H1 (cell line): ENCODE data around the gene ZDHHC3. TPM values are rescaled to one million over a fixed set of nuclear protein-coding genes. Genes with fewer than 3 reads are reported as not detected.

Experiments used
- CTCF ChIA-PET: fragments of 300-600 bp; sonication (Branson Sonifier 250); formaldehyde crosslinking; loops from one replicate; lab custom pipeline; 2021; ENCODE audit not compliant: partially characterized antibody; lab: Charles Lee
- POLR2A ChIA-PET: fragments of 300-600 bp; sonication (Branson Sonifier 250); formaldehyde crosslinking; loops from one replicate; lab custom pipeline; 2021; ENCODE audit warnings: inconsistent platforms; ENCODE audit not compliant: partially characterized antibody; lab: Charles Lee
- DNase-seq, 2 experiments: peaks; one replicate each; pipeline versions ENCODE4 v3.0.0 to v3.0.0-alpha.2; 2010 to 2022; ENCODE audit warnings: low spot score in 2 of 2, low read depth in 1 of 2, mixed read lengths in 1 of 2
- FAIRE-seq: peaks from 2 replicates; lab custom pipeline; 2011; peaks lifted over from hg19 to GRCh38; lab: Jason Lieb, UNC
- H2AFZ ChIP-seq: 2 replicates; pipeline ENCODE4 v1.8.1; 2012; ENCODE audit warnings: low read length, inconsistent platforms
- H2AK5ac ChIP-seq: 2 replicates; pipeline ENCODE4 v1.6.1; 2013; ENCODE audit warnings: low read depth, low read length
- H2BK120ac ChIP-seq: replicated peaks from 2 replicates; pipeline ENCODE3; 2013; ENCODE audit warnings: low read depth, low read length, inconsistent platforms
- H2BK12ac ChIP-seq: 2 replicates; pipeline ENCODE4 v1.6.1; 2013; ENCODE audit warnings: low read depth, low read length
- H2BK15ac ChIP-seq: 2 replicates; pipeline ENCODE4 v1.6.1; 2013; ENCODE audit warnings: low read length
- H2BK20ac ChIP-seq: 2 replicates; pipeline ENCODE4 v1.6.1; 2013; ENCODE audit warnings: low read length
- H2BK5ac ChIP-seq: 2 replicates; pipeline ENCODE4 v1.6.1; 2013; ENCODE audit warnings: low read depth, low read length
- H3K14ac ChIP-seq: 2 replicates; pipeline ENCODE4 v1.6.1; 2013; ENCODE audit warnings: inconsistent platforms; ENCODE audit not compliant: insufficient read length
- H3K18ac ChIP-seq: 2 replicates; pipeline ENCODE4 v1.6.1; 2013; ENCODE audit warnings: low read length; ENCODE audit errors: extremely low read depth
- H3K23ac ChIP-seq: 2 replicates; pipeline ENCODE4 v1.6.1; 2013; ENCODE audit warnings: inconsistent platforms; ENCODE audit not compliant: insufficient read length
- H3K23me2 ChIP-seq: 2 replicates; pipeline ENCODE4 v1.6.1; 2013; ENCODE audit warnings: low read depth, low read length
- H3K27ac ChIP-seq: 2 replicates; pipeline ENCODE4 v1.6.1; 2011; ENCODE audit warnings: low read depth, low read length, inconsistent platforms
- H3K27me3 ChIP-seq, 4 experiments: replicated peaks in 1 of 4; 1 replicate in 1 of 4; 2 replicates in 3 of 4; pipeline versions ENCODE4 v1.6.1 to v1.8.1; 2011 to 2013; ENCODE audit warnings: low read length in 3 of 4, mild to moderate bottlenecking in 3 of 4, inconsistent platforms in 2 of 4, mixed read lengths in 2 of 4, moderate library complexity in 1 of 4; ENCODE audit not compliant: control insufficient read depth in 3 of 4, insufficient read depth in 3 of 4; ENCODE audit errors: extremely low read depth in 1 of 4
- H3K36me3 ChIP-seq, 4 experiments: 2 replicates each; pipeline versions ENCODE4 v1.6.1 to v1.8.1; 2011 to 2013; ENCODE audit warnings: mild to moderate bottlenecking in 4 of 4, low read length in 3 of 4, moderate library complexity in 2 of 4, control low read depth in 1 of 4, inconsistent platforms in 1 of 4; ENCODE audit not compliant: insufficient read depth in 4 of 4, control insufficient read depth in 2 of 4
- H3K4ac ChIP-seq: replicated peaks from 2 replicates; pipeline ENCODE3; 2013; ENCODE audit warnings: low read length, low read depth, mixed read lengths, inconsistent platforms; ENCODE audit not compliant: insufficient read length
- H3K4me1 ChIP-seq, 4 experiments: replicated peaks in 1 of 4; 1 replicate in 1 of 4; 2 replicates in 3 of 4; pipeline versions ENCODE4 v1.6.1 to v1.8.1; 2011 to 2013; ENCODE audit warnings: low read length in 3 of 4, inconsistent platforms in 2 of 4, mixed read lengths in 1 of 4; ENCODE audit not compliant: insufficient read depth in 4 of 4, control insufficient read depth in 3 of 4
- H3K4me2 ChIP-seq, 2 experiments: 2 replicates each; pipeline versions ENCODE4 v1.6.1 to v1.8.1; 2011 to 2013; ENCODE audit warnings: low read depth in 2 of 2, low read length in 2 of 2, control low read depth in 1 of 2, inconsistent platforms in 1 of 2, mild to moderate bottlenecking in 1 of 2; ENCODE audit not compliant: insufficient read depth in 1 of 2
- H3K4me3 ChIP-seq, 4 experiments: fragments of 200-600, 300-600 bp in 1 of 4; sonication (generic), shearing (Covaris generic), sonication (Bioruptor Twin) in 1 of 4; 2 replicates each; pipeline versions ENCODE4 v1.5.1 to v1.8.1; 2011 to 2016; ENCODE audit warnings: low read length in 4 of 4, low read depth in 3 of 4, control low read depth in 2 of 4, inconsistent platforms in 2 of 4, mild to moderate bottlenecking in 2 of 4, mixed read lengths in 1 of 4, moderate library complexity in 1 of 4; ENCODE audit not compliant: insufficient read depth in 2 of 4; ENCODE audit errors: extremely low read depth in 1 of 4
- H3K56ac ChIP-seq: replicated peaks from 2 replicates; pipeline ENCODE3; 2013; ENCODE audit warnings: low read depth, mild to moderate bottlenecking, mixed read lengths, low read length, inconsistent platforms; ENCODE audit not compliant: insufficient read length
- H3K79me1 ChIP-seq: 2 replicates; pipeline ENCODE4 v1.6.1; 2013; ENCODE audit warnings: low read depth, low read length, control low read depth
- H3K79me2 ChIP-seq, 2 experiments: 2 replicates each; pipeline versions ENCODE4 v1.6.1 to v1.8.1; 2012 to 2013; ENCODE audit warnings: low read length in 2 of 2, mild to moderate bottlenecking in 2 of 2, inconsistent platforms in 1 of 2; ENCODE audit not compliant: insufficient read depth in 2 of 2, control insufficient read depth in 1 of 2
- H3K9ac ChIP-seq, 4 experiments: replicated peaks in 1 of 4; 1 replicate in 1 of 4; 2 replicates in 3 of 4; pipeline versions ENCODE4 v1.6.1 to v1.8.1; 2011 to 2013; ENCODE audit warnings: low read depth in 3 of 4, low read length in 3 of 4, control low read depth in 2 of 4, mild to moderate bottlenecking in 2 of 4, moderate library complexity in 2 of 4, inconsistent platforms in 1 of 4; ENCODE audit errors: extremely low read depth in 1 of 4
- H3K9me3 ChIP-seq, 2 experiments: 2 replicates each; pipeline versions ENCODE4 v1.6.1 to v1.8.1; 2012 to 2013; ENCODE audit warnings: mild to moderate bottlenecking in 2 of 2, moderate library complexity in 2 of 2, control low read depth in 1 of 2, inconsistent platforms in 1 of 2, low read depth in 1 of 2, low read length in 1 of 2, mixed read lengths in 1 of 2; ENCODE audit not compliant: insufficient read depth in 2 of 2
- H4K20me1 ChIP-seq, 2 experiments: replicated peaks in 1 of 2; 2 replicates each; pipeline versions ENCODE3 to v1.8.1; 2011 to 2013; ENCODE audit warnings: inconsistent platforms in 2 of 2, low read length in 2 of 2, mild to moderate bottlenecking in 1 of 2; ENCODE audit not compliant: insufficient read depth in 2 of 2, control insufficient read depth in 1 of 2
- H4K5ac ChIP-seq: 2 replicates; pipeline ENCODE4 v1.6.1; 2013; ENCODE audit warnings: low read length, low read depth, mixed read lengths, inconsistent platforms; ENCODE audit not compliant: insufficient read length
- H4K8ac ChIP-seq: 2 replicates; pipeline ENCODE4 v1.8.0; 2013; ENCODE audit warnings: mild to moderate bottlenecking, moderate library complexity, low read length, inconsistent platforms; ENCODE audit not compliant: insufficient read depth; ENCODE audit errors: extremely low read depth
- H4K91ac ChIP-seq: replicated peaks from 2 replicates; pipeline ENCODE3; 2013; ENCODE audit warnings: low read length, mixed read lengths, inconsistent platforms; ENCODE audit not compliant: insufficient read length
- CBX5 ChIP-seq: fragments of 300-800, 300-1000 bp; sonication (generic); IDR thresholded peaks from 2 replicates; pipeline ENCODE4 v1.7.1; 2016; ENCODE audit warnings: antibody characterized with exemption, low read length, low read depth
- KDM4A ChIP-seq: IDR thresholded peaks from one replicate; pipeline ENCODE4 v1.7.1; 2012; ENCODE audit warnings: low read depth, mild to moderate bottlenecking, moderate library complexity, low read length, inconsistent platforms; ENCODE audit not compliant: severe bottlenecking
- NANOG ChIP-seq: IDR thresholded peaks from 2 replicates; pipeline ENCODE4 v1.6.1; 2011; ENCODE audit warnings: low read length, low read depth, mild to moderate bottlenecking, inconsistent platforms; ENCODE audit not compliant: insufficient read depth, poor library complexity, severe bottlenecking
- POU5F1 ChIP-seq: IDR thresholded peaks from 2 replicates; pipeline ENCODE4 v1.6.1; 2011; ENCODE audit warnings: low read depth, mild to moderate bottlenecking, low read length, moderate library complexity
- SIX5 ChIP-seq: IDR thresholded peaks from 2 replicates; pipeline ENCODE4 v1.6.1; 2011; ENCODE audit warnings: mild to moderate bottlenecking, low read depth, low read length
- SP4 ChIP-seq: IDR thresholded peaks from 2 replicates; pipeline ENCODE4 v1.6.1; 2012; ENCODE audit warnings: low read length, inconsistent platforms
- TCF12 ChIP-seq: IDR thresholded peaks from 2 replicates; pipeline ENCODE4 v1.6.1; 2011; ENCODE audit warnings: low read depth, mild to moderate bottlenecking, low read length
- YY1 ChIP-seq: IDR thresholded peaks from 2 replicates; pipeline ENCODE4 v1.6.1; 2011; ENCODE audit warnings: low read depth, mild to moderate bottlenecking, low read length
- WGBS, 2 experiments: shearing (Covaris generic) in 1 of 2; methylation state at CpG; one replicate each; pipeline versions ENCODE4 v1.1.6 to v1.1.7; 2013 to 2015; ENCODE audit warnings: low lambda C conversion rate in 2 of 2, mixed read lengths in 2 of 2, inconsistent platforms in 1 of 2, low coverage in 1 of 2, missing lambda C conversion rate in 1 of 2; ENCODE audit not compliant: insufficient replicate concordance in 2 of 2, insufficient coverage in 1 of 2, insufficient read length in 1 of 2; ENCODE audit errors: extremely low coverage in 1 of 2, missing lambda C conversion rate in 1 of 2; 5-methylcytosine and 5-hydroxymethylcytosine counted together
- polyA plus RNA-seq, 7 experiments: library from polyadenylated mRNA; depleted of rRNA in 3 of 7; stranded (reverse) in 5 of 7; unstranded in 2 of 7; fragments of >200 nt in 5 of 7; fragments of 200-250 nt in 2 of 7; gene quantifications; 1 replicate in 5 of 7; 2 replicates in 1 of 7; 4 replicates in 1 of 7; pipeline versions ENCODE4 v1.2.1 to v1.2.3, GENCODE V29; 2011 to 2013; ENCODE audit warnings: missing spikeins in 2 of 7, mixed read lengths in 2 of 7
- total RNA-seq: library from RNA; stranded (reverse); fragmentation: NEBNext Ultra II Directional; extraction: Animal tissue kit (Norgen Biotek cat#: 25700); gene quantifications from 2 replicates; pipeline ENCODE4 v1.2.1, GENCODE V29; 2021
- TF ChIP-seq, protein P1 (sequence below): IDR thresholded peaks from 2 replicates; pipeline ENCODE4 v1.6.1; 2012; ENCODE audit warnings: inconsistent platforms

The ZDHHC3 gene
- total and polyA plus RNA-seq, 2 of the 8 experiments (the other 6 are each of a cell fraction or from before 2014, with no cell fraction given) = 77.4 to 88.7 TPM

DNA sequence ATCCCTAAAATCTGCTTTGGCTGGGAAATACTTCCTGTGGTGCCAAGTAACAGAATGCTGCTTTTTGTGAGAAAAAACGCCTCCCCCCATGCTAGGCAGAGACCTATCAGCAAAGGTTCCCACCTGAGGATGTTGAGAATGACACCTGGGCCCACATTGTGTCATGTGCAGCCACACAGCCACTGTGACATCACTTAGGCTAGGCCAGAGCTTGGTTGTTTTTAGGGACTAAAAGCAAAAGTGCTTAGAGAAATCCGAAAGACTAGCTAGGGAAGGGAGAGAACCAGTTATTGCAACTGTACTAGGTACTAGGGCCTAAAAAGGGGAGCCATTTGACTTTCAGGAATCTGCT, 6.2 kb downstream of the ZDHHC3 start:
- H3K23ac ChIP-seq = no peak overlapping the region
- no peak overlapping the region for H3K56ac ChIP-seq
- WGBS, 2 experiments = 96% methylated on average over 2 of the region's 2 CpGs; no CpG with 5 or more reads in 1 of the 2 experiments
- no peak overlapping the region for H4K91ac ChIP-seq
- peaks cover 0 to 4% of the 10 kb centered on the region in 2 experiments for H4K20me1 ChIP-seq
- H3K4me2 ChIP-seq = no peak overlapping the region
- H2BK15ac ChIP-seq = no peak overlapping the region
- no peak overlapping the region for H3K4me3 ChIP-seq
- no peak for FAIRE-seq
- H3K79me2 ChIP-seq = peaks cover 4 to 92% of the 10 kb centered on the region in 2 experiments
- H3K9ac ChIP-seq = no peak overlapping the region; a peak in 1 of 7 replicates
- no peak overlapping the region for H3K4ac ChIP-seq
- H3K9me3 ChIP-seq = no peaks in the 10 kb centered on the region
- H2BK5ac ChIP-seq = no peak overlapping the region
- no peak overlapping the region for H3K18ac ChIP-seq
- no peak for TF ChIP-seq CBX5
- TF ChIP-seq, protein P1, sequence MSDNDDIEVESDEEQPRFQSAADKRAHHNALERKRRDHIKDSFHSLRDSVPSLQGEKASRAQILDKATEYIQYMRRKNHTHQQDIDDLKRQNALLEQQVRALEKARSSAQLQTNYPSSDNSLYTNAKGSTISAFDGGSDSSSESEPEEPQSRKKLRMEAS = no peak
- no peak for TF ChIP-seq YY1
- no peak for TF ChIP-seq KDM4A
- TF ChIP-seq TCF12 = no peak
- no peak for TF ChIP-seq SIX5
- TF ChIP-seq SP4 = no peak
- TF ChIP-seq NANOG = no peak
- TF ChIP-seq POU5F1 = no peak
- TF ChIP-seq, all 59 proteins: peak for 0
- Histone ChIP-seq H3K27ac (no peak overlapping the region), H3K4me1 (peaks cover 0 to 5% (median 4%) of the 10 kb centered on the region in 4 experiments; a peak in 5 of 7 replicates), H3K79me1 (peaks cover 15% of the 10 kb centered on the region), H3K27me3 (no peaks in the 10 kb centered on the region), H2AK5ac (no peak overlapping the region), H3K23me2 (no peaks in the 10 kb centered on the region), H4K5ac (no peak overlapping the region), H2BK120ac (no peak overlapping the region), H2BK20ac (no peak overlapping the region), H3K36me3 (no peaks in the 10 kb centered on the region), H2AFZ (no peak overlapping the region), H4K8ac (no peak overlapping the region), H2BK12ac (no peak overlapping the region), H3K14ac (no peak overlapping the region)
- ChIA-PET POLR2A (no interaction called here), CTCF (no interaction called here)
- no peak for DNase-seq
